Spleen (tissue), 11 donors: ENCODE measurements around the gene DONSON. TPM values are rescaled to one million over a fixed set of nuclear protein-coding genes. Genes with fewer than 3 reads are reported as not detected.

ENCODE experiments used
- DNase-seq: peaks from one replicate; pipeline ENCODE4 v3.0.0-alpha.2; 2020
- H3K27ac ChIP-seq, 8 donors: fragments of 200-600 bp; sonication (generic) in 7 of 8; 1 replicate in 4 of 8; 2 replicates in 4 of 8; pipeline versions ENCODE4 v1.5.0 to v1.8.0; 2016 to 2021; ENCODE audit warnings: inconsistent platforms in 4 of 8, mild to moderate bottlenecking in 4 of 8, moderate library complexity in 1 of 8
- H3K27me3 ChIP-seq, 7 donors: fragments of 200-600 bp; sonication (generic) in 6 of 7; replicated peaks in 1 of 7; 1 replicate in 4 of 7; 2 replicates in 3 of 7; pipeline versions ENCODE4 v1.5.0 to v1.8.0; 2016 to 2021; ENCODE audit warnings: inconsistent platforms in 3 of 7, mild to moderate bottlenecking in 1 of 7
- H3K36me3 ChIP-seq, 6 donors: fragments of 200-600 bp; sonication (generic) in 5 of 6; 1 replicate in 4 of 6; 2 replicates in 2 of 6; pipeline versions ENCODE4 v1.5.0 to v1.8.0; 2016 to 2021; ENCODE audit warnings: inconsistent platforms in 2 of 6
- H3K4me1 ChIP-seq, 6 donors: fragments of 200-600 bp; sonication (generic) in 5 of 6; 1 replicate in 3 of 6; 2 replicates in 3 of 6; pipeline versions ENCODE4 v1.5.0 to v1.8.0; 2016 to 2021; ENCODE audit warnings: inconsistent platforms in 3 of 6
- H3K4me3 ChIP-seq, 8 donors: fragments of 200-600 bp; sonication (generic) in 7 of 8; 1 replicate in 4 of 8; 2 replicates in 4 of 8; pipeline versions ENCODE4 v1.5.0 to v1.8.0; 2016 to 2021; ENCODE audit warnings: inconsistent platforms in 4 of 8, mild to moderate bottlenecking in 4 of 8, moderate library complexity in 2 of 8
- H3K9me3 ChIP-seq, 8 donors: fragments of 200-600 bp; sonication (generic) in 7 of 8; 1 replicate in 4 of 8; 2 replicates in 4 of 8; pipeline versions ENCODE4 v1.5.0 to v1.8.0; 2016 to 2021; ENCODE audit warnings: inconsistent platforms in 4 of 8
- POLR2A ChIP-seq, 3 donors: fragments of 450-650 bp; IDR thresholded peaks; one replicate each; pipeline ENCODE4 v1.5.1; 2017; ENCODE audit warnings: antibody characterized with exemption in 3 of 3, mild to moderate bottlenecking in 1 of 3
- POLR2AphosphoS5 ChIP-seq, 3 donors: sonication (generic); formaldehyde crosslinking; IDR thresholded peaks; one replicate each; pipeline ENCODE4 v1.5.1; 2017; ENCODE audit warnings: antibody characterized with exemption in 3 of 3
- WGBS, 5 donors: extraction: QIAGEN DNeasy Blood & Tissue Kit in 3 of 5; methylation state at CpG; one replicate each; pipeline versions ENCODE4 v1.1.5 to v1.1.7; 2013 to 2018; 5-methylcytosine and 5-hydroxymethylcytosine counted together
- intact Hi-C: fragments of 100-400 bp; cut with DNase I; formaldehyde crosslinking; loops from one replicate; pipeline ENCODE4 v1.15.0; 2023; ENCODE audit warnings: low total_unique reads
- polyA plus RNA-seq, 3 donors: library from polyadenylated mRNA; stranded (reverse); fragments of 200-250 nt; gene quantifications; one replicate each; pipeline ENCODE4 v1.2.1, GENCODE V29; 2013
- total RNA-seq, 7 donors: library from RNA; depleted of rRNA in 3 of 7; stranded (reverse); fragments of >200 nt in 3 of 7; fragmentation: NEBNext Ultra II Directional in 4 of 7; extraction: Animal tissue kit (Norgen Biotek cat#: 25700) in 4 of 7; gene quantifications; one replicate each; pipeline versions ENCODE4 v1.1.0 to v1.2.1, GENCODE V29; 2016 to 2021
- TF ChIP-seq, protein P1 (sequence below), 11 experiments: fragments of 200-600 bp in 7 of 11; fragments of 450-650 bp in 4 of 11; sonication (generic) in 4 of 11; IDR thresholded peaks in 8 of 11; conservative IDR thresholded peaks in 3 of 11; 1 replicate in 7 of 11; 2 replicates in 4 of 11; pipeline versions ENCODE4 v1.4.0 to v1.8.0; 2016 to 2021; ENCODE audit warnings: antibody characterized with exemption in 11 of 11, inconsistent platforms in 4 of 11, mild to moderate bottlenecking in 1 of 11
- donor health status: healthy with polysubstance abuse.
- donor health status: DM: no; HTN: no; CAD: no; lungs with moderate emphysema.
- donor health status: DM: no; HTN: no; CAD: no.
- donor health status: Bipolar disorder and iron deficiency.
- donor health status: healthy.
- donor health status: DM: no; HTN: no; CAD: no.
- donor health status: DM: yes; HTN: yes; CAD: no.

Gene DONSON
- total and polyA plus RNA-seq, 10 donors, result 5.8 to 13.5 (median 7.3) TPM

- H3K9me3 ChIP-seq, result no peaks in the 10 kb centered on the region
- WGBS, 5 donors, result 83 to 100% (median 87%) methylated on average over 1 of the region's 1 CpG
- DNase-seq, result no peak
- H3K4me1 ChIP-seq, result peaks cover 0 to 6% (median 0%) of the 10 kb centered on the region in 6 donors
- no peaks in the 10 kb centered on the region for H3K27me3 ChIP-seq
- no peak overlapping the region for H3K4me3 ChIP-seq
- intact Hi-C loops, result no loop called here
- no peak overlapping the region for H3K27ac ChIP-seq
- peaks cover under 1 to 92% (median 27%) of the 10 kb centered on the region in 6 donors for H3K36me3 ChIP-seq
- TF ChIP-seq POLR2AphosphoS5 (IDR thresholded peaks at IDR 0.05) (no peak), POLR2A (IDR thresholded peaks at IDR 0.05) (no peak)
- TF ChIP-seq, protein P1, sequence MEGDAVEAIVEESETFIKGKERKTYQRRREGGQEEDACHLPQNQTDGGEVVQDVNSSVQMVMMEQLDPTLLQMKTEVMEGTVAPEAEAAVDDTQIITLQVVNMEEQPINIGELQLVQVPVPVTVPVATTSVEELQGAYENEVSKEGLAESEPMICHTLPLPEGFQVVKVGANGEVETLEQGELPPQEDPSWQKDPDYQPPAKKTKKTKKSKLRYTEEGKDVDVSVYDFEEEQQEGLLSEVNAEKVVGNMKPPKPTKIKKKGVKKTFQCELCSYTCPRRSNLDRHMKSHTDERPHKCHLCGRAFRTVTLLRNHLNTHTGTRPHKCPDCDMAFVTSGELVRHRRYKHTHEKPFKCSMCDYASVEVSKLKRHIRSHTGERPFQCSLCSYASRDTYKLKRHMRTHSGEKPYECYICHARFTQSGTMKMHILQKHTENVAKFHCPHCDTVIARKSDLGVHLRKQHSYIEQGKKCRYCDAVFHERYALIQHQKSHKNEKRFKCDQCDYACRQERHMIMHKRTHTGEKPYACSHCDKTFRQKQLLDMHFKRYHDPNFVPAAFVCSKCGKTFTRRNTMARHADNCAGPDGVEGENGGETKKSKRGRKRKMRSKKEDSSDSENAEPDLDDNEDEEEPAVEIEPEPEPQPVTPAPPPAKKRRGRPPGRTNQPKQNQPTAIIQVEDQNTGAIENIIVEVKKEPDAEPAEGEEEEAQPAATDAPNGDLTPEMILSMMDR (IDR thresholded peaks at IDR 0.05 in 8 of 11, conservative IDR thresholded peaks at IDR 0.05 in 3 of 11), result no peak
These were observed 20.1 kb upstream of the DONSON start for GRCh38 chr21:33608559-33608958.

GRCh38 chr21:33598051-33598450, 9.6 kb upstream of the DONSON start:
- peaks cover 13 to 99% (median 66%) of the 10 kb centered on the region in 6 donors for H3K36me3 ChIP-seq
- DNase-seq, result no peak
- TF ChIP-seq POLR2A (IDR thresholded peaks at IDR 0.05) (no peak), POLR2AphosphoS5 (IDR thresholded peaks at IDR 0.05) (no peak)
- TF ChIP-seq, protein P1 (IDR thresholded peaks at IDR 0.05 in 8 of 11, conservative IDR thresholded peaks at IDR 0.05 in 3 of 11), result no peak

GRCh38 chr21:33587792-33588484, 546 bp downstream of the DONSON start:
- no peaks in the 10 kb centered on the region for H3K27me3 ChIP-seq
- peak overlapping the region; percentile 80 to 94 (median 89) for H3K27ac ChIP-seq
- intact Hi-C loops, result no loop called here
- TF ChIP-seq, protein P1 (IDR thresholded peaks at IDR 0.05 in 8 of 11, conservative IDR thresholded peaks at IDR 0.05 in 3 of 11), result no peak
- TF ChIP-seq POLR2A (IDR thresholded peaks at IDR 0.05), result no peak
- TF ChIP-seq POLR2AphosphoS5 (IDR thresholded peaks at IDR 0.05), result no peak
- no peaks in the 10 kb centered on the region for H3K9me3 ChIP-seq
- peaks cover 7 to 28% (median 19%) of the 10 kb centered on the region in 6 donors for H3K4me1 ChIP-seq
- 1 to 4% (median 2%) methylated on average over 22 to 57 of the region's 57 CpGs for WGBS, 5 donors
- peaks cover 0 to 8% (median 0%) of the 10 kb centered on the region in 6 donors for H3K36me3 ChIP-seq
- peak overlapping the region; percentile 74 to 94 (median 82) for H3K4me3 ChIP-seq
- no peak for DNase-seq

More at GRCh38 chr21:33598051-33598450, 9.6 kb upstream of the DONSON start:
- no peaks in the 10 kb centered on the region for H3K4me1 ChIP-seq
- no peaks in the 10 kb centered on the region for H3K27me3 ChIP-seq
- no peak overlapping the region for H3K27ac ChIP-seq
- WGBS, 5 donors, result 84 to 98% (median 89%) methylated on average over 1 of the region's 1 CpG
- no peak overlapping the region for H3K4me3 ChIP-seq
- no peaks in the 10 kb centered on the region for H3K9me3 ChIP-seq
- intact Hi-C loops, result no loop called here

GRCh38 chr21:33586927-33587326, 1.6 kb downstream of the DONSON start:
- TF ChIP-seq POLR2A (IDR thresholded peaks at IDR 0.05), result no peak
- TF ChIP-seq, protein P1 (IDR thresholded peaks at IDR 0.05 in 8 of 11, conservative IDR thresholded peaks at IDR 0.05 in 3 of 11), result no peak
- H3K4me1 ChIP-seq, result peaks cover 7 to 28% (median 19%) of the 10 kb centered on the region in 6 donors
- no peaks in the 10 kb centered on the region for H3K27me3 ChIP-seq
- H3K36me3 ChIP-seq, result peaks cover 0 to 16% (median 0%) of the 10 kb centered on the region in 6 donors
- H3K9me3 ChIP-seq, result no peaks in the 10 kb centered on the region
- H3K27ac ChIP-seq, result no peak overlapping the region
- H3K4me3 ChIP-seq, result no peak overlapping the region
- intact Hi-C loops, result no loop called here
- 77 to 85% (median 84%) methylated on average over 6 of the region's 6 CpGs for WGBS, 5 donors
- DNase-seq, result no peak
